Lung (tissue), 12 donors: ENCODE data around the gene LIPI. TPM values are rescaled to one million over a fixed set of nuclear protein-coding genes. Genes with fewer than 3 reads are reported as not detected.

Experiments used
- ATAC-seq: fragments of 200-7000 bp; cut with Tn5 transposase; one replicate; pipeline ENCODE4 v1.9.1; 2020; ENCODE audit warnings: moderate number of reproducible peaks; ENCODE audit not compliant: insufficient read depth, low FRiP score
- DNase-seq, 3 donors: peaks; one replicate each; pipeline ENCODE4 v3.0.0-alpha.2; 2013 to 2017
- H3K27ac ChIP-seq, 2 donors: one replicate each; pipeline ENCODE4 v1.5.1; 2013; ENCODE audit warnings: mild to moderate bottlenecking in 2 of 2, moderate library complexity in 2 of 2, control low read depth in 1 of 2, inconsistent platforms in 1 of 2, low read depth in 1 of 2, low read length in 1 of 2
- H3K27me3 ChIP-seq, 3 donors: one replicate each; pipeline ENCODE4 v1.5.1; 2013; ENCODE audit warnings: low read length in 2 of 3; ENCODE audit not compliant: control insufficient read depth in 3 of 3, insufficient read depth in 3 of 3
- H3K36me3 ChIP-seq, 4 donors: one replicate each; pipeline ENCODE4 v1.5.1; 2013; ENCODE audit warnings: low read length in 4 of 4, mild to moderate bottlenecking in 1 of 4, moderate library complexity in 1 of 4; ENCODE audit not compliant: control insufficient read depth in 4 of 4, insufficient read depth in 4 of 4
- H3K4me1 ChIP-seq, 5 donors: one replicate each; pipeline ENCODE4 v1.5.1; 2013; ENCODE audit warnings: low read length in 5 of 5, mild to moderate bottlenecking in 2 of 5, moderate library complexity in 1 of 5; ENCODE audit not compliant: control insufficient read depth in 5 of 5, insufficient read depth in 5 of 5
- H3K4me3 ChIP-seq: one replicate; pipeline ENCODE4 v1.5.1; 2013; ENCODE audit warnings: mild to moderate bottlenecking, control low read depth, moderate library complexity
- H3K9ac ChIP-seq, 2 donors: one replicate each; pipeline ENCODE4 v1.5.1; 2013; ENCODE audit warnings: low read length in 2 of 2, control low read depth in 1 of 2; ENCODE audit not compliant: insufficient read depth in 1 of 2
- H3K9me3 ChIP-seq, 4 donors: one replicate each; pipeline ENCODE4 v1.5.1; 2013; ENCODE audit warnings: low read length in 3 of 4, mild to moderate bottlenecking in 1 of 4, moderate library complexity in 1 of 4; ENCODE audit not compliant: control insufficient read depth in 4 of 4, insufficient read depth in 3 of 4
- WGBS, 2 donors: extraction: QIAGEN DNeasy Blood & Tissue Kit; methylation state at CpG; one replicate each; pipeline ENCODE4 v1.1.7; 2013; 5-methylcytosine and 5-hydroxymethylcytosine counted together
- polyA plus RNA-seq, 2 donors: library from polyadenylated mRNA; stranded (reverse); fragments of 200-250 nt; gene quantifications; one replicate each; pipeline ENCODE4 v1.2.1, GENCODE V29; 2013
- total RNA-seq, 2 donors: library from RNA; depleted of rRNA in 1 of 2; stranded (reverse); fragments of >200 nt in 1 of 2; gene quantifications; one replicate each; pipeline ENCODE4 v1.2.1, GENCODE V29; 2014 to 2021
- TF ChIP-seq, protein P1 (sequence below): IDR thresholded peaks from 2 replicates; pipeline ENCODE4 v1.5.1; 2012; ENCODE audit warnings: mild to moderate bottlenecking; ENCODE audit errors: control extremely low read depth, extremely low read depth
- donor health status: control.
- donor health status: control.
- donor health status: Bipolar disorder and iron deficiency.
- donor health status: healthy.
- donor health status: DM: yes; HTN: yes; CAD: no.

Gene LIPI
- total and polyA plus RNA-seq, 4 donors: not detected

DNA sequence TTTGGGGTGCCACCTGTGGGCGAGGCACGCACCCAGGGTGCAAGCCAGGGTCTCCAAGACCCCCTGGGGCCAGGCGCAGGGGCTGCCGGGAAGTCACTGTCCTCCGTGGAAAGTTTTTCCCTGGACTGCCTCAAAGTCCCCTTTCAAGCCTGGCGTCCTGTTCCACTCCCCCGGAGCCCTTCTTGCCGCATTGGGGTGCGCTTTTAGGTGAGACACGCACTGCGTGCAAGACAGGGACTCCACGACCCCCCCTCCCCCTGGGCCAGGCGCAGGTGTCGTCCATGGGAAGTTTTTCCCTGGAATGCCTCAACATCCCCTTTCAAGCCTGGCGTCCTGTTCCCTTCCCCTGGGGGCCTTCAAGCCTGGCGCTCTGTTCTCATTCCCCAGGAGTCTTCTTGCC, 137.1 kb downstream of the LIPI start:
- peaks cover 0 to 7% (median 0%) of the 10 kb centered on the region in 4 donors for H3K9me3 ChIP-seq
- H3K36me3 ChIP-seq: peaks cover 0 to 4% (median 2%) of the 10 kb centered on the region in 4 donors
- H3K27ac ChIP-seq: no peak overlapping the region
- DNase-seq (no peak), ATAC-seq (no peak)
- TF ChIP-seq, protein P1, sequence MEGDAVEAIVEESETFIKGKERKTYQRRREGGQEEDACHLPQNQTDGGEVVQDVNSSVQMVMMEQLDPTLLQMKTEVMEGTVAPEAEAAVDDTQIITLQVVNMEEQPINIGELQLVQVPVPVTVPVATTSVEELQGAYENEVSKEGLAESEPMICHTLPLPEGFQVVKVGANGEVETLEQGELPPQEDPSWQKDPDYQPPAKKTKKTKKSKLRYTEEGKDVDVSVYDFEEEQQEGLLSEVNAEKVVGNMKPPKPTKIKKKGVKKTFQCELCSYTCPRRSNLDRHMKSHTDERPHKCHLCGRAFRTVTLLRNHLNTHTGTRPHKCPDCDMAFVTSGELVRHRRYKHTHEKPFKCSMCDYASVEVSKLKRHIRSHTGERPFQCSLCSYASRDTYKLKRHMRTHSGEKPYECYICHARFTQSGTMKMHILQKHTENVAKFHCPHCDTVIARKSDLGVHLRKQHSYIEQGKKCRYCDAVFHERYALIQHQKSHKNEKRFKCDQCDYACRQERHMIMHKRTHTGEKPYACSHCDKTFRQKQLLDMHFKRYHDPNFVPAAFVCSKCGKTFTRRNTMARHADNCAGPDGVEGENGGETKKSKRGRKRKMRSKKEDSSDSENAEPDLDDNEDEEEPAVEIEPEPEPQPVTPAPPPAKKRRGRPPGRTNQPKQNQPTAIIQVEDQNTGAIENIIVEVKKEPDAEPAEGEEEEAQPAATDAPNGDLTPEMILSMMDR: no peak
- H3K4me1 ChIP-seq: no peaks in the 10 kb centered on the region
- WGBS, 2 donors: 93 to 97% methylated on average over 16 of the region's 16 CpGs
- H3K4me3 ChIP-seq: no peak overlapping the region
- no peaks in the 10 kb centered on the region for H3K27me3 ChIP-seq
- H3K9ac ChIP-seq: no peak overlapping the region

DNA sequence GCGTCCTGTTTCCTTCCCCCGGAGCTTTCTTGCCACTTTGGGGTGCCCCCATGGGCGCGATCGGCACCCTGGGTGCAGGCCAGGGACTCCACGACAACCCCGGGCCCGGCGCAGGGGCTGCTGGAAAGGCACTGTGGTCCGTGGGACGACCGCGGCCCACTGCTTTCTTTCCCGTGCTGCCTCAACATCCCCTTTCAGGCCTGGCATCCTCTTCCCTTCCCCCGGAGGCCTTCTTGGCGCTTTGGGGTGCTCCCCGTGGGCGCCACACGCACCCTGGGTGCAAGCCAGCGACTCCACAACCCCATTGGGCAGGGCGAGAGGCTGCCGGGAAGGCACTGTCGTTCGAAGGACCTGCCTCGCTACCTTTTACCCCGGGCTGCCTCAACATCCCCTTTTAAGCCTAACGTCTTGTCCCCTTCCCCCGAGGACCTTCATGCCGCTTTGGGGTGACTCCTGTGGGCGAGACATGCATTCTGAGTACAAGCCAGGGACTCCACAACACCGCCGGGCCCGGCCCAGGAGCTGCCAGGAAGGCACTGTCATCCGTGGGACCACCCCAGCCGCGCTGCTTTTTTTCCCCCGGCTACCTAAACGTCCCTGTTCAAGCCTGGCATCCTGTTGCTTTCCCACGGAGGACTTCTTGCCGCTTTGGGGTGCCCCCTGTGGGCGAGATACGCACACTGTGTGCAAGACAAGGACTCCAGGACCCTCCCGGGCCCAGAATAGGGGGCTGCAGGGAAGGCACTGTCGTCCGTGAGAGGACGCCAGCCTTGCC, 137.8 kb downstream of the LIPI start:
- no peak overlapping the region for H3K27ac ChIP-seq
- peaks cover 0 to 4% (median 2%) of the 10 kb centered on the region in 4 donors for H3K36me3 ChIP-seq
- H3K4me1 ChIP-seq: no peaks in the 10 kb centered on the region
- WGBS, 2 donors: 96 to 97% methylated on average over 46 of the region's 46 CpGs
- ATAC-seq: no peak
- H3K9me3 ChIP-seq: peaks cover 0 to 4% (median 0%) of the 10 kb centered on the region in 4 donors
- no peaks in the 10 kb centered on the region for H3K27me3 ChIP-seq
- DNase-seq: no peak
- H3K9ac ChIP-seq: no peak overlapping the region
- no peak overlapping the region for H3K4me3 ChIP-seq
- TF ChIP-seq, protein P1: no peak

DNA sequence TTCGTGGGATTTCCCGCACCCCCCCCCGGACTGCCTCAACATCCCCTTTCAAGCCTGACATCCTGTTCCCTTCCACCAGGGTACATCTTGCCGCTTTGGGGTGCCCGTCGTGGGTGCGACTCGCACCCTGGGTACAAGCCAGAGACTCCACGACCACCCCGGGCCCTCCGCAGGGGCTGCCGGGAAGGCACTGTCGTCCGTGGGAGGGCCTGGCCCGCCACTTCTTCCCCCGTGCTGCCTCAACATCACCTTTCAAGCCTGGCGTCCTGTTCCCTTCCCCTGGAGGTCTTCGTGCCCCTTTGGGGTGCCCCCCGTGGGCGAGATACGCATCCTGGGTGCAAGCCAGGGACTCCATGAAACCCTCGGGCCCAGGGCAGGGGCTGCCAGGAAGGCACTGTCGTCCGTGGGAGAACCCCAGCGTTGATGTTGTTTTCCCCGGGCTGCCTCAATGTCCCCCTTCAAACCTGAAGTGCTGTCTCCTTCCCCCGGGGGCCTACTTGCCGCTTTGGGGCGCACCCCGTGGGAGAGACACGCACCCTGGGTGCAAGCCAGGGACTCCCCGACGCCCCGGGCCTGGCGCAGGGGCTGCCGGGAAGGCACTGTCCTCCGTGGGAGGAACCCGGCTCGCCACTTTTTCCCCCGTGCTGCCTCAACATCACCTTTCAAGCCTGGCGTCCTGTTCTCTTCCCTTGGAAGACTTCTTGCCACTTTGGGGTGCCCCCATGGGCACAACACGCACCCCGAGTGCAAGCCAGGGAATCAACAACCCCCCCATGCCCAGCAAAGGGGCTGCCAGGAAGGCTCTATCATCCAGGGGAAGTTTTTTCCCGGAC, 138.6 kb downstream of the LIPI start:
- 96 to 97% methylated on average over 41 to 44 of the region's 44 CpGs for WGBS, 2 donors
- Histone ChIP-seq H3K4me1 (no peaks in the 10 kb centered on the region), H3K4me3 (no peak overlapping the region), H3K9ac (no peak overlapping the region), H3K36me3 (peaks cover 0 to 4% (median 2%) of the 10 kb centered on the region in 4 donors), H3K9me3 (peaks cover 0 to 4% (median 0%) of the 10 kb centered on the region in 4 donors), H3K27ac (no peak overlapping the region), H3K27me3 (no peaks in the 10 kb centered on the region)
- DNase-seq (no peak), ATAC-seq (no peak)
- TF ChIP-seq, protein P1: no peak
